Measurements from ENCODE around the gene SHMT2. TPM values are rescaled to one million over a fixed set of nuclear protein-coding genes. Genes with fewer than 3 reads are reported as not detected.
"Not testable (repeated sequence)": the region's sequence is repeated elsewhere in the genome, so short reads cannot be mapped to it uniquely, and the experiment has no call there.

SHMT2 gene
- total RNA-seq, 1 donor from 2014 or later, result 118 TPM

- DNase-seq (ENCODE audit: low read depth), result no peak
- H3K4me3 ChIP-seq (ENCODE audit: low read depth, low read length), result no peak overlapping the region
- TF ChIP-seq, protein P1, sequence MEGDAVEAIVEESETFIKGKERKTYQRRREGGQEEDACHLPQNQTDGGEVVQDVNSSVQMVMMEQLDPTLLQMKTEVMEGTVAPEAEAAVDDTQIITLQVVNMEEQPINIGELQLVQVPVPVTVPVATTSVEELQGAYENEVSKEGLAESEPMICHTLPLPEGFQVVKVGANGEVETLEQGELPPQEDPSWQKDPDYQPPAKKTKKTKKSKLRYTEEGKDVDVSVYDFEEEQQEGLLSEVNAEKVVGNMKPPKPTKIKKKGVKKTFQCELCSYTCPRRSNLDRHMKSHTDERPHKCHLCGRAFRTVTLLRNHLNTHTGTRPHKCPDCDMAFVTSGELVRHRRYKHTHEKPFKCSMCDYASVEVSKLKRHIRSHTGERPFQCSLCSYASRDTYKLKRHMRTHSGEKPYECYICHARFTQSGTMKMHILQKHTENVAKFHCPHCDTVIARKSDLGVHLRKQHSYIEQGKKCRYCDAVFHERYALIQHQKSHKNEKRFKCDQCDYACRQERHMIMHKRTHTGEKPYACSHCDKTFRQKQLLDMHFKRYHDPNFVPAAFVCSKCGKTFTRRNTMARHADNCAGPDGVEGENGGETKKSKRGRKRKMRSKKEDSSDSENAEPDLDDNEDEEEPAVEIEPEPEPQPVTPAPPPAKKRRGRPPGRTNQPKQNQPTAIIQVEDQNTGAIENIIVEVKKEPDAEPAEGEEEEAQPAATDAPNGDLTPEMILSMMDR (conservative IDR thresholded peaks at IDR 0.05; ENCODE audit: low read depth, low read length), result no peak
Measured at GRCh38 chr12:57278465-57279381, 49.2 kb downstream of the SHMT2 start.

- peak; percentile 90 for DNase-seq (ENCODE audit: low read depth)
- TF ChIP-seq, protein P1 (conservative IDR thresholded peaks at IDR 0.05; ENCODE audit: low read depth, low read length), result no peak
- peak overlapping the region; percentile 37 for H3K4me3 ChIP-seq (ENCODE audit: low read depth, low read length)
Measured at GRCh38 chr12:57280211-57281062, 50.9 kb downstream of the SHMT2 start.

GRCh38 chr12:57282073-57282472, 52.6 kb downstream of the SHMT2 start:
- not testable (repeated sequence) for DNase-seq (ENCODE audit: low read depth)

More at GRCh38 chr12:57282073-57282472, 52.6 kb downstream of the SHMT2 start:
- not testable (repeated sequence) for H3K4me3 ChIP-seq (ENCODE audit: low read depth, low read length)

Other genes with a start within 250 kb of the SHMT2 start
- 4.7 and 5.4 TPM in 2 replicates for gene ZBTB39, start 223.2 kb upstream of the SHMT2 start, total RNA-seq
- not detected in 2 replicates for gene TAC3, start 213.2 kb upstream of the SHMT2 start, total RNA-seq
- gene MYO1A, start 179.6 kb upstream of the SHMT2 start, total RNA-seq, result 0.07 TPM in 1 of 2 replicates, not detected in the other
- 15.7 and 18.7 TPM in 2 replicates for gene NEMP1, start 150.9 kb upstream of the SHMT2 start, total RNA-seq
- gene NAB2, start 140.6 kb upstream of the SHMT2 start, total RNA-seq, result 15.9 and 24.4 TPM in 2 replicates
- gene STAT6, start 118.3 kb upstream of the SHMT2 start, total RNA-seq, result 66.1 and 71.4 TPM in 2 replicates
- gene LRP1, start 101.2 kb upstream of the SHMT2 start, total RNA-seq, result 0.72 and 8.9 TPM in 2 replicates
- not detected in 2 replicates for gene LRP1-AS, start 82.1 kb upstream of the SHMT2 start, total RNA-seq
- not detected in 2 replicates for gene NXPH4, start 12.9 kb upstream of the SHMT2 start, total RNA-seq
- not detected in 2 replicates for gene STAC3, start 21.5 kb downstream of the SHMT2 start, total RNA-seq
- 10.5 and 12.5 TPM in 2 replicates for gene R3HDM2, start 201.3 kb downstream of the SHMT2 start, total RNA-seq
- not detected in 2 replicates for gene INHBC, start 205.1 kb downstream of the SHMT2 start, total RNA-seq
- 0.29 TPM in 1 of 2 replicates, not detected in the other for gene INHBE, start 225.6 kb downstream of the SHMT2 start, total RNA-seq
- gene GLI1, start 230.1 kb downstream of the SHMT2 start, total RNA-seq, result 0.51 TPM in 1 of 2 replicates, not detected in the other